NCI-H128 (cell line): ENCODE measurements around the gene MESP1.

Experiments used
- DNase-seq: peaks from one replicate; lab custom pipeline; 2025; ENCODE audit not compliant: unreplicated experiment; lab: John Stamatoyannopoulos, UW

MESP1 gene

GRCh38 chr15:89781891-89782618 lies 31.0 kb upstream of the MESP1 start:
- no peak for DNase-seq

- no peak for DNase-seq
These were observed 30.0 kb upstream of the MESP1 start for GRCh38 chr15:89781055-89781454.

GRCh38 chr15:89780601-89781000 lies 29.6 kb upstream of the MESP1 start:
- no peak for DNase-seq

- DNase-seq = no peak
These were observed 27.8 kb upstream of the MESP1 start for GRCh38 chr15:89778861-89779260.

- no peak for DNase-seq
These were observed 26.8 kb upstream of the MESP1 start for GRCh38 chr15:89777782-89778380.

GRCh38 chr15:89777073-89777751 lies 26.2 kb upstream of the MESP1 start:
- no peak for DNase-seq

GRCh38 chr15:89776274-89777072 lies 25.4 kb upstream of the MESP1 start, which contains the start of gene MESP2:
MESP2 (plus strand) TSS chr15:89776332; CDS start chr15:89776358, 26 bp downstream.
- no peak for DNase-seq

GRCh38 chr15:89775815-89776214 lies 24.8 kb upstream of the MESP1 start:
- DNase-seq = no peak

GRCh38 chr15:89774492-89774891 lies 23.4 kb upstream of the MESP1 start:
- DNase-seq = no peak

- no peak for DNase-seq
These were observed 22.0 kb upstream of the MESP1 start for GRCh38 chr15:89772932-89773583.

GRCh38 chr15:89770041-89770440 lies 19.0 kb upstream of the MESP1 start:
- DNase-seq = no peak

- DNase-seq = no peak
These were observed 18.3 kb upstream of the MESP1 start for GRCh38 chr15:89769366-89769765.

- no peak for DNase-seq
These were observed 17.0 kb upstream of the MESP1 start for GRCh38 chr15:89768071-89768500.

GRCh38 chr15:89767411-89767915 lies 16.4 kb upstream of the MESP1 start:
- DNase-seq = no peak

GRCh38 chr15:89766357-89767311 lies 15.6 kb upstream of the MESP1 start:
- no peak for DNase-seq

- DNase-seq = no peak
These were observed 14.6 kb upstream of the MESP1 start for GRCh38 chr15:89765694-89766093.

GRCh38 chr15:89761929-89762328 lies 10.9 kb upstream of the MESP1 start:
- no peak for DNase-seq

- no peak for DNase-seq
These were observed 10.2 kb upstream of the MESP1 start for GRCh38 chr15:89761009-89761831.
